K562 (cell line): ENCODE measurements around the gene PRELID1. TPM values are rescaled to one million over a fixed set of nuclear protein-coding genes. Genes with fewer than 3 reads are reported as not detected.

Experiments
- CHD1 ChIP-seq: fragments of 200-600 bp; sonication (generic); IDR thresholded peaks from one replicate; pipeline ENCODE4 v1.6.1; 2012; ENCODE audit warnings: mild to moderate bottlenecking, moderate library complexity, low read length, inconsistent platforms
- CLOCK ChIP-seq: fragments of 250-450 bp; sonication (Bioruptor Pico); IDR thresholded peaks from 2 replicates; pipeline ENCODE4 v1.4.0; 2020; ENCODE audit warnings: mild to moderate bottlenecking, moderate library complexity, borderline replicate concordance
- HNRNPH1 ChIP-seq: fragments of 200-400 bp; formaldehyde crosslinking; optimal IDR thresholded peaks from 2 replicates; pipeline ENCODE3; 2017; ENCODE audit warnings: low read depth, mild to moderate bottlenecking, low read length, moderate library complexity
- IFI16 ChIP-seq: fragments of 250-450 bp; sonication (Bioruptor Pico); IDR thresholded peaks from 2 replicates; pipeline ENCODE4 v2.1.2; 2022; ENCODE audit warnings: mild to moderate bottlenecking, inconsistent platforms
- MAX ChIP-seq: sonication (generic); formaldehyde crosslinking; IDR thresholded peaks from 2 replicates; pipeline ENCODE4 v1.9.0; 2022; ENCODE audit warnings: mild to moderate bottlenecking, missing genetic modification reagents
- MAZ ChIP-seq, 2 experiments: fragments of 450-650 bp in 1 of 2; sonication (generic) in 1 of 2; formaldehyde crosslinking; IDR thresholded peaks in 1 of 2; conservative IDR thresholded peaks in 1 of 2; 2 replicates each; pipeline versions ENCODE4 v1.4.0 to v1.5.0; 2020; ENCODE audit warnings: mild to moderate bottlenecking in 1 of 2, missing genetic modification reagents in 1 of 2
- NR2C1 ChIP-seq, 2 experiments: fragments of 450-650 bp; IDR thresholded peaks; 2 replicates each; pipeline ENCODE4 v1.6.1; 2017; ENCODE audit warnings: mild to moderate bottlenecking in 2 of 2, antibody characterized with exemption in 1 of 2, inconsistent platforms in 1 of 2, missing compliant biosample characterization in 1 of 2, missing genetic modification characterization in 1 of 2
- PRDM10 ChIP-seq: fragments of 450-650 bp; IDR thresholded peaks from 2 replicates; pipeline ENCODE4 v1.6.1; 2018; ENCODE audit not compliant: partially characterized antibody
- REST ChIP-seq, 2 experiments: fragments of 450-650 bp; formaldehyde crosslinking in 1 of 2; IDR thresholded peaks; 2 replicates each; pipeline versions ENCODE4 v1.4.0 to v1.6.1; 2014 to 2020; ENCODE audit warnings: mild to moderate bottlenecking in 2 of 2, borderline replicate concordance in 1 of 2, low read depth in 1 of 2
- U2AF1 ChIP-seq: fragments of 200-400 bp; formaldehyde crosslinking; optimal IDR thresholded peaks from 2 replicates; pipeline ENCODE3; 2017; ENCODE audit warnings: mild to moderate bottlenecking, low read depth, low read length, moderate library complexity
- ZNF316 ChIP-seq: fragments of 450-650 bp; IDR thresholded peaks from 2 replicates; pipeline ENCODE4 v1.6.1; 2016
- ZNF717 ChIP-seq: fragments of 250-450 bp; sonication (Bioruptor Pico); IDR thresholded peaks from 2 replicates; pipeline ENCODE4 v1.5.0; 2021
- polyA plus RNA-seq, 8 experiments: library from polyadenylated mRNA; depleted of rRNA in 4 of 8; stranded (reverse) in 5 of 8; unstranded in 3 of 8; fragments of >200 nt; fragmentation: Nextera tagmentation in 2 of 8; fragmentation: Illumina TruSeq in 1 of 8; extraction: Ambion mirVana in 2 of 8; extraction: Trizol in 1 of 8; gene quantifications; 2 replicates each; pipeline versions ENCODE4 v1.2.1 to v1.2.3, GENCODE V29; 2011 to 2014; ENCODE audit warnings: inconsistent platforms in 1 of 8, missing spikeins in 1 of 8
- total RNA-seq, 7 experiments: library from RNA; depleted of rRNA in 6 of 7; stranded (reverse); fragments of >200 nt in 6 of 7; fragmentation: Illumina TruSeq in 2 of 7; extraction: Trizol in 2 of 7; gene quantifications; 2 replicates each; pipeline versions ENCODE4 v1.2.1 to v1.2.3, GENCODE V29; 2011 to 2021; ENCODE audit warnings: low replicate concordance in 1 of 7

The PRELID1 gene
- total and polyA plus RNA-seq, 9 of the 15 experiments (the other 6 are each of a cell fraction or from before 2014, with no cell fraction given): 40.1 to 484 (median 340) TPM

- no peak for TF ChIP-seq U2AF1
- TF ChIP-seq MAZ (CRISPR knock-in tag; conservative IDR thresholded peaks at IDR 0.05 in 1 of 2, IDR thresholded peaks at IDR 0.05 in 1 of 2): 0 out of 4 replicates have a peak, but pooled peaks of 1 of the 2 experiments have one; percentile 8
- TF ChIP-seq HNRNPH1: no peak
- no peak; the same call in 1 of the 2 replicates for TF ChIP-seq REST (IDR thresholded peaks at IDR 0.05; ENCODE audit: borderline replicate concordance)
- TF ChIP-seq REST (CRISPR knock-in tag; IDR thresholded peaks at IDR 0.05; ENCODE audit: low read depth): no peak
- no peak for TF ChIP-seq ZNF316
- no peak for TF ChIP-seq IFI16 (CRISPR knock-in tag)
- TF ChIP-seq NR2C1 (IDR thresholded peaks at IDR 0.05): no peak
- TF ChIP-seq NR2C1 (tag; IDR thresholded peaks at IDR 0.05): no peak
- TF ChIP-seq CHD1: no peak
- TF ChIP-seq ZNF717 (CRISPR knock-in tag): no peak
- TF ChIP-seq PRDM10: no peak
- TF ChIP-seq CLOCK (CRISPR knock-in tag): no peak
- TF ChIP-seq MAX (CRISPR knock-in tag): no peak; the same call in 1 of the 2 replicates
Observed at GRCh38 chr5:177312649-177313181, 9.1 kb downstream of the PRELID1 start (continued).
